ENCODE data around the gene PREPL. TPM values are rescaled to one million over a fixed set of nuclear protein-coding genes. Genes with fewer than 3 reads are reported as not detected.
A peak's percentile ranks its signal among the peaks of the same experiment; 100 is the strongest.

The PREPL gene
- total and polyA plus RNA-seq, 2 donors from 2014 or later: 32.1 to 67.9 TPM

DNA sequence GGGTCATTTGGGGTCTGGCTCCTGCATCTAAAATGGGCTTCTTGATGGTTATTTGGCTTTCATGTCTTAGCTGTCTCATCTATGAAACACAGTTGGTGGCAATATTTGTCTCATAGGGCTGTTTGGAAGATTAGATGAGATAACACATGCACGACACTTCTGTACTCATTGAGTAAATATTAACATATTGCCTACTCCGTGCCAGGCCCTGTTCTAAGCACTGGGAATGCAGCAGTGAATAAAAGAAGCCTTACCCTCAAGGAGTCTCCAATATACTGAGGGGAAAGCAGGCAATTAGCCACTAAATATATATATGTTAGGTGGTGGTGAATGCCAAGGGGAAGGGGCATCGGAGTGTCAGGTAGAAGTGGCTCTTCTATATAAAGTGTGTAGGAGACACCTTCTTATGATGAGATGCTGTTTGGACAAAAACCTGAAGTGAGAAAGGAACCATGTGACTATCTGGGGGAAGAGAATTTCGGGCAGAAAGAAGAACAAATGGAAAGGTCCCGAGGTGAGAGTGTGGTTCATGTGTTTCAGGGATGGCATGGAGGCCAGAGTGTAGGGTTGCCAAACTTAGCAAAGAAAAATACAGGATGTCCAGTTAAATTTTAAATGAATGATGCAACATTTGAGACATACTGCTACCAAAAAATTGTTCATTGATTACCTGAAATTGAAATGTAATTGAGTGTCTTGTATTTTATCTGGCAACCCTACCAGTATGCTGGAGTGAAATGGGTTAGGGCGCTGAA is 74.2 kb downstream of the PREPL start:
- peak overlapping the region; percentile 57 to 64 for H3K27ac ChIP-seq (ENCODE audit: low read depth in 2 of 2, low read length in 2 of 2)
- TF ChIP-seq, protein P1, sequence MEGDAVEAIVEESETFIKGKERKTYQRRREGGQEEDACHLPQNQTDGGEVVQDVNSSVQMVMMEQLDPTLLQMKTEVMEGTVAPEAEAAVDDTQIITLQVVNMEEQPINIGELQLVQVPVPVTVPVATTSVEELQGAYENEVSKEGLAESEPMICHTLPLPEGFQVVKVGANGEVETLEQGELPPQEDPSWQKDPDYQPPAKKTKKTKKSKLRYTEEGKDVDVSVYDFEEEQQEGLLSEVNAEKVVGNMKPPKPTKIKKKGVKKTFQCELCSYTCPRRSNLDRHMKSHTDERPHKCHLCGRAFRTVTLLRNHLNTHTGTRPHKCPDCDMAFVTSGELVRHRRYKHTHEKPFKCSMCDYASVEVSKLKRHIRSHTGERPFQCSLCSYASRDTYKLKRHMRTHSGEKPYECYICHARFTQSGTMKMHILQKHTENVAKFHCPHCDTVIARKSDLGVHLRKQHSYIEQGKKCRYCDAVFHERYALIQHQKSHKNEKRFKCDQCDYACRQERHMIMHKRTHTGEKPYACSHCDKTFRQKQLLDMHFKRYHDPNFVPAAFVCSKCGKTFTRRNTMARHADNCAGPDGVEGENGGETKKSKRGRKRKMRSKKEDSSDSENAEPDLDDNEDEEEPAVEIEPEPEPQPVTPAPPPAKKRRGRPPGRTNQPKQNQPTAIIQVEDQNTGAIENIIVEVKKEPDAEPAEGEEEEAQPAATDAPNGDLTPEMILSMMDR (IDR thresholded peaks at IDR 0.05; ENCODE audit: borderline replicate concordance, extremely low read depth, insufficient read depth): no peak
- no peak for FAIRE-seq
- no peak for DNase-seq
- peak overlapping the region in 1 of 3 donors; percentile 12 for H3K9ac ChIP-seq (ENCODE audit: low read length in 3 of 3)
- peaks cover 7 to 61% (median 18%) of the 10 kb centered on the region in 3 donors for H3K4me1 ChIP-seq (ENCODE audit: control insufficient read depth in 2 of 3, insufficient read depth in 2 of 3, low read depth in 1 of 3, low read length in 3 of 3)
- H3K4me3 ChIP-seq (ENCODE audit: low read length in 3 of 3): peak overlapping the region in 1 of 3 donors; percentile 30
- no peaks in the 10 kb centered on the region for H3K9me3 ChIP-seq (ENCODE audit: control insufficient read depth in 2 of 3, insufficient read depth in 1 of 3, low read length in 3 of 3)
- peaks cover 0 to 27% (median 0%) of the 10 kb centered on the region in 3 donors for H3K36me3 ChIP-seq (ENCODE audit: control insufficient read depth in 2 of 3, insufficient read depth in 3 of 3, low read length in 3 of 3)
- no peaks in the 10 kb centered on the region for H3K27me3 ChIP-seq (ENCODE audit: control insufficient read depth, insufficient read depth, low read length)
- intact Hi-C loops (cut with DNase I): no loop called here

DNA sequence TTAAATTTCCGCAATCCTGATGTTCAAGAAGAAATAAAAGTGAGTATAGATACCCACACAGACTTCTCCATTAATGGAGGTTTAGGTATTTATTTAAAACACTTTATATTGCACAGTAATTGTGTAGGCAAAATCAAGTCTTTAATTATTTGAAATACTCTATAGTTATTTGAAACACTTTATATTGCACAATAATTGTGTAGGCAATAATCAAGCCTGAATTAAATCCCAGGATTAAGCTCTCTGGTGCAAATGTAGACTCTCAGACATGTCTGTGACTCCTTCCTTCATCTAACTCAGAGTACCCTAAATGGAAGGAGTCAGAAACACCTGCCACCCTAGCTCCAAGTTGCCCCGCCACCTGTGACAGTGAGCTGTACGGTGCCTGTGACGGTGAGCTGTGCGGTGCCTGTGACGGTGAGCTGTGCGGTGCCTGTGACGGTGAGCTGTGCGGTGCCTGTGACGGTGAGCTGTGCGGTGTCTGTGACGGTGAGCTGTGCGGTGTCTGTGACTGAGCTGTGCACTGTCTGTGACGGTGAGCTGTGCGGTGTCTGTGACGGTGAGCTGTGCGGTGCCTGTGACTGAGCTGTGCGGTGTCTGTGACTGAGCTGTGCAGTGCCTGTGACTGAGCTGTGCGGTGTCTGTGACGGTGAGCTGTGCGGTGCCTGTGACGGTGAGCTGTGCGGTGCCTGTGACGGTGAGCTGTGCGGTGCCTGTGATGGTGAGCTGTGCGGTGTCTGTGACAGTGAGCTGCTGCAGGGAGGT is 75.0 kb downstream of the PREPL start:
- H3K36me3 ChIP-seq (ENCODE audit: control insufficient read depth in 2 of 3, insufficient read depth in 3 of 3, low read length in 3 of 3): peaks cover 0 to 24% (median 0%) of the 10 kb centered on the region in 3 donors
- H3K27ac ChIP-seq (ENCODE audit: low read depth in 2 of 2, low read length in 2 of 2): peak overlapping the region; percentile 57 to 64
- intact Hi-C loops (cut with DNase I): no loop called here
- H3K9me3 ChIP-seq (ENCODE audit: control insufficient read depth in 2 of 3, insufficient read depth in 1 of 3, low read length in 3 of 3): no peaks in the 10 kb centered on the region
- TF ChIP-seq, protein P1 (IDR thresholded peaks at IDR 0.05; ENCODE audit: borderline replicate concordance, extremely low read depth, insufficient read depth): no peak
- FAIRE-seq (no peak), DNase-seq (peak in 1 of 5 donors; percentile 49)
- no peaks in the 10 kb centered on the region for H3K27me3 ChIP-seq (ENCODE audit: control insufficient read depth, insufficient read depth, low read length)
- H3K4me3 ChIP-seq (ENCODE audit: low read length in 3 of 3): peak overlapping the region in 1 of 3 donors; percentile 30
- peak overlapping the region in 1 of 3 donors; percentile 12 for H3K9ac ChIP-seq (ENCODE audit: low read length in 3 of 3)
- peaks cover 6 to 60% (median 15%) of the 10 kb centered on the region in 3 donors for H3K4me1 ChIP-seq (ENCODE audit: control insufficient read depth in 2 of 3, insufficient read depth in 2 of 3, low read depth in 1 of 3, low read length in 3 of 3)

DNA sequence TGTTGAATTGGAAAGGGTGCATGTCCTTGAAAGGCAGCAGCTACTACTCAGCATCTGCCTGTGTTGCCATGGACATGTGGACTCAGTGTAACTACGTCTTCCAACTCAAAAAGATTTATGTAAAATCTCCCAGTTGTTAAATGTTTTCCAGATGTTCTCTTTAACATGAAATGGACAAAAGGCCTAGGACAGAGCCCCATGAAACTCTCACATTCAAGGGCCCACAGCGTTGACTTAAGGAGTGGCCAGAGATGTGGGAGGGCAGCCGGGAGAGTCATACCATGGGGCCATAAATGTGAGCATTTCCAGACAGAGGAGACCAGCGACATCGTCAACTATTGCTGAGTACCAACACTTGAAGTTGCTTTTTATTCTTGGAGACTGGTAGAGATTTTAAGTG is 76.1 kb downstream of the PREPL start:
- Histone ChIP-seq H3K9ac (ENCODE audit: low read length in 3 of 3) (no peak overlapping the region), H3K4me1 (ENCODE audit: control insufficient read depth in 2 of 3, insufficient read depth in 2 of 3, low read depth in 1 of 3, low read length in 3 of 3) (peaks cover 0 to 51% (median 12%) of the 10 kb centered on the region in 3 donors), H3K27ac (ENCODE audit: low read depth in 2 of 2, low read length in 2 of 2) (no peak overlapping the region), H3K9me3 (ENCODE audit: control insufficient read depth in 2 of 3, insufficient read depth in 1 of 3, low read length in 3 of 3) (no peaks in the 10 kb centered on the region), H3K4me3 (ENCODE audit: low read length in 3 of 3) (no peak overlapping the region), H3K27me3 (ENCODE audit: control insufficient read depth, insufficient read depth, low read length) (no peaks in the 10 kb centered on the region), H3K36me3 (ENCODE audit: control insufficient read depth in 2 of 3, insufficient read depth in 3 of 3, low read length in 3 of 3) (peaks cover 0 to 24% (median 0%) of the 10 kb centered on the region in 3 donors)
- FAIRE-seq: no peak
- TF ChIP-seq, protein P1 (IDR thresholded peaks at IDR 0.05; ENCODE audit: borderline replicate concordance, extremely low read depth, insufficient read depth): no peak
- intact Hi-C loops (cut with DNase I): no loop called here
- DNase-seq: peak in 1 of 5 donors; percentile 64

Measured in kidney (tissue), 14 donors.